Astrocyte (in vitro differentiated cells and primary cell): ENCODE results near the gene HTR1A.

Experiments used
- EZH2 ChIP-seq: IDR thresholded peaks from 2 replicates; pipeline ENCODE4 v1.6.1; 2012; ENCODE audit warnings: mild to moderate bottlenecking, low read length, inconsistent platforms; ENCODE audit not compliant: insufficient read depth
- TF ChIP-seq, protein P1 (sequence below): IDR thresholded peaks from 2 replicates; pipeline ENCODE4 v1.5.1; 2011; ENCODE audit warnings: low read depth, mild to moderate bottlenecking, inconsistent platforms, low read length, moderate library complexity; ENCODE audit not compliant: insufficient read depth

DNA sequence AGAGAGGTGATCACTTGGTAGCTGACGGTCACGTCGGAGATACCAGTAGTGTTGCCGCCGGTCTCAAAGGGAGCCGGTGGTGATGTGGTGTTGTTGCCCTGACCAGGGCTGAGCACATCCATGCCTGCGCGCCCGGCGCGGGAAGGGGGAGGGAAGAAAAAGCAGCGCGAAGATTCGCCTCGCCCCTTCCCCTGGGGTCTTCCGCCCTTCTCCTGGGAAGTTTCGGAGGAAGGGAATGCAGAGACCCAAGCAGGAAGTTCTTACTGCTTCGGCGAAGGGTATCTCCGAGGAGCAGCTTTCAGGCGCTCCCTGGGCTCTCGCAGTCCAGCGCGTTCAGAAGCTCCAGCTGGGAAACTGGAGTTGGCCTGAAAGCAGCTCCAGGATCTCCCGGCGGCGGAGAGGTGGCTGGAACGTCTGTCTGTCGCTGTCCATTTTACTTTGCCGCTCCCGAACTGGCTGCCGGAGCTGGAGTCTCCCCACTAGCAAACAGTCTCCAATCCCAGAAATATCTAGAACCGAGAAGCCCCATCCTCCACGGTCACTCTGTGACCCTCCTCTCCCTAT lies 565 bp downstream of the HTR1A start:
- TF ChIP-seq, protein P1, sequence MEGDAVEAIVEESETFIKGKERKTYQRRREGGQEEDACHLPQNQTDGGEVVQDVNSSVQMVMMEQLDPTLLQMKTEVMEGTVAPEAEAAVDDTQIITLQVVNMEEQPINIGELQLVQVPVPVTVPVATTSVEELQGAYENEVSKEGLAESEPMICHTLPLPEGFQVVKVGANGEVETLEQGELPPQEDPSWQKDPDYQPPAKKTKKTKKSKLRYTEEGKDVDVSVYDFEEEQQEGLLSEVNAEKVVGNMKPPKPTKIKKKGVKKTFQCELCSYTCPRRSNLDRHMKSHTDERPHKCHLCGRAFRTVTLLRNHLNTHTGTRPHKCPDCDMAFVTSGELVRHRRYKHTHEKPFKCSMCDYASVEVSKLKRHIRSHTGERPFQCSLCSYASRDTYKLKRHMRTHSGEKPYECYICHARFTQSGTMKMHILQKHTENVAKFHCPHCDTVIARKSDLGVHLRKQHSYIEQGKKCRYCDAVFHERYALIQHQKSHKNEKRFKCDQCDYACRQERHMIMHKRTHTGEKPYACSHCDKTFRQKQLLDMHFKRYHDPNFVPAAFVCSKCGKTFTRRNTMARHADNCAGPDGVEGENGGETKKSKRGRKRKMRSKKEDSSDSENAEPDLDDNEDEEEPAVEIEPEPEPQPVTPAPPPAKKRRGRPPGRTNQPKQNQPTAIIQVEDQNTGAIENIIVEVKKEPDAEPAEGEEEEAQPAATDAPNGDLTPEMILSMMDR: no peak
- no peak for TF ChIP-seq EZH2
